Body of pancreas (tissue), 4 donors: ENCODE results near the gene TUFM. TPM values are rescaled to one million over a fixed set of nuclear protein-coding genes. Genes with fewer than 3 reads are reported as not detected.
"Not testable (repeated sequence)": the region's sequence is repeated elsewhere in the genome, so short reads cannot be mapped to it uniquely, and the experiment has no call there.

Source experiments
- ATAC-seq: fragments of 150-250 bp; one replicate; pipeline ENCODE4 v1.9.1; 2016
- DNase-seq, 4 donors: peaks; one replicate each; pipeline ENCODE4 v3.0.0-alpha.2; 2019
- H3K27ac ChIP-seq, 4 donors: fragments of 200-600 bp; sonication (generic); 1 replicate in 3 of 4; 2 replicates in 1 of 4; pipeline versions ENCODE4 v1.5.1 to v1.6.1; 2016 to 2019; ENCODE audit warnings: mild to moderate bottlenecking in 1 of 4, mixed read lengths in 1 of 4, moderate library complexity in 1 of 4
- H3K27me3 ChIP-seq, 2 donors: fragments of 200-600 bp; sonication (generic); one replicate each; pipeline ENCODE4 v1.6.0; 2016; ENCODE audit warnings: mild to moderate bottlenecking in 1 of 2
- H3K36me3 ChIP-seq, 2 donors: fragments of 200-600 bp; sonication (generic); replicated peaks in 1 of 2; 2 replicates each; pipeline ENCODE4 v1.5.1; 2016; ENCODE audit warnings: low read depth in 2 of 2; ENCODE audit not compliant: insufficient read depth in 1 of 2
- H3K4me1 ChIP-seq: fragments of 200-600 bp; sonication (generic); one replicate; pipeline ENCODE4 v1.6.0; 2016
- H3K4me3 ChIP-seq, 2 donors: fragments of 200-600 bp; sonication (generic); 1 replicate in 1 of 2; 2 replicates in 1 of 2; pipeline ENCODE4 v1.5.1; 2016 to 2019
- H3K9me3 ChIP-seq, 3 donors: fragments of 200-600 bp; sonication (generic); 1 replicate in 2 of 3; 2 replicates in 1 of 3; pipeline ENCODE4 v1.5.1; 2016
- POLR2A ChIP-seq, 3 donors: fragments of 450-650 bp; IDR thresholded peaks; one replicate each; pipeline ENCODE4 v1.6.1; 2016; ENCODE audit warnings: antibody characterized with exemption in 3 of 3, mild to moderate bottlenecking in 2 of 3
- WGBS, 2 donors: methylation state at CpG; one replicate each; pipeline ENCODE4 v1.1.5; 2017; 5-methylcytosine and 5-hydroxymethylcytosine counted together
- intact Hi-C: fragments of 100-400 bp; cut with DNase I; formaldehyde crosslinking; loops from one replicate; pipeline ENCODE4 v1.15.1; 2023
- total RNA-seq, 2 donors: library from RNA; depleted of rRNA; stranded (reverse); fragments of >200 nt; gene quantifications; one replicate each; pipeline ENCODE4 v1.1.0, GENCODE V29; 2016
- TF ChIP-seq, protein P1 (sequence below), 7 experiments: fragments of 450-650 bp in 4 of 7; fragments of 200-600 bp in 3 of 7; sonication (generic) in 3 of 7; IDR thresholded peaks; one replicate each; pipeline ENCODE4 v1.5.1; 2016 to 2019; ENCODE audit warnings: antibody characterized with exemption in 7 of 7

TUFM gene
- total RNA-seq, 2 donors from 2014 or later, result 93.4 to 103 TPM

DNA sequence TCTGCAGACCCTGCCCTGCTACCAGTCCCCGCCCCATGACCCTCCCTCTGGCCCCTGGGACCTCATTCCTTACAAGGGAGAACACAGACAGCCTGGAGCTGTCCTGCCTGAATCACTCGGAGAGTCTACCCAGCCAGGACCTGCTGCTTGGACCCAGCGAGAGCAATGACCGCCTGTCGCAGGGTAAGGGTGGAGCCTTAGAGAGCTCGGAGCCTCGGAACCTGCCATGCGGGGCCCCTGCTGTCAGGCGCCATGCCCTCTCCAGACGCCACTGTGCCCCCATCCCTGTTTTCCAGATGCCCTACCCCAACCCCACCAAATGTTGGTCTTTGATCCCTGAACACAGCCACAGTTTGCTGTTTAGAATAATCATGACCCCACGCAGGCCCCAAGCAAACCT, 23.1 kb upstream of the TUFM start:
- Histone ChIP-seq H3K4me3 (no peak overlapping the region), H3K27me3 (no peaks in the 10 kb centered on the region), H3K4me1 (peaks cover 13% of the 10 kb centered on the region), H3K27ac (no peak overlapping the region), H3K36me3 (peaks cover 17 to 20% of the 10 kb centered on the region in 2 donors), H3K9me3 (no peaks in the 10 kb centered on the region)
- DNase-seq (no peak), ATAC-seq (no peak)
- intact Hi-C loops, result no loop called here
- no peak for TF ChIP-seq POLR2A (IDR thresholded peaks at IDR 0.05)
- TF ChIP-seq, protein P1, sequence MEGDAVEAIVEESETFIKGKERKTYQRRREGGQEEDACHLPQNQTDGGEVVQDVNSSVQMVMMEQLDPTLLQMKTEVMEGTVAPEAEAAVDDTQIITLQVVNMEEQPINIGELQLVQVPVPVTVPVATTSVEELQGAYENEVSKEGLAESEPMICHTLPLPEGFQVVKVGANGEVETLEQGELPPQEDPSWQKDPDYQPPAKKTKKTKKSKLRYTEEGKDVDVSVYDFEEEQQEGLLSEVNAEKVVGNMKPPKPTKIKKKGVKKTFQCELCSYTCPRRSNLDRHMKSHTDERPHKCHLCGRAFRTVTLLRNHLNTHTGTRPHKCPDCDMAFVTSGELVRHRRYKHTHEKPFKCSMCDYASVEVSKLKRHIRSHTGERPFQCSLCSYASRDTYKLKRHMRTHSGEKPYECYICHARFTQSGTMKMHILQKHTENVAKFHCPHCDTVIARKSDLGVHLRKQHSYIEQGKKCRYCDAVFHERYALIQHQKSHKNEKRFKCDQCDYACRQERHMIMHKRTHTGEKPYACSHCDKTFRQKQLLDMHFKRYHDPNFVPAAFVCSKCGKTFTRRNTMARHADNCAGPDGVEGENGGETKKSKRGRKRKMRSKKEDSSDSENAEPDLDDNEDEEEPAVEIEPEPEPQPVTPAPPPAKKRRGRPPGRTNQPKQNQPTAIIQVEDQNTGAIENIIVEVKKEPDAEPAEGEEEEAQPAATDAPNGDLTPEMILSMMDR (IDR thresholded peaks at IDR 0.05), result no peak
- 92 to 96% methylated on average over 6 to 11 of the region's 11 CpGs for WGBS, 2 donors

DNA sequence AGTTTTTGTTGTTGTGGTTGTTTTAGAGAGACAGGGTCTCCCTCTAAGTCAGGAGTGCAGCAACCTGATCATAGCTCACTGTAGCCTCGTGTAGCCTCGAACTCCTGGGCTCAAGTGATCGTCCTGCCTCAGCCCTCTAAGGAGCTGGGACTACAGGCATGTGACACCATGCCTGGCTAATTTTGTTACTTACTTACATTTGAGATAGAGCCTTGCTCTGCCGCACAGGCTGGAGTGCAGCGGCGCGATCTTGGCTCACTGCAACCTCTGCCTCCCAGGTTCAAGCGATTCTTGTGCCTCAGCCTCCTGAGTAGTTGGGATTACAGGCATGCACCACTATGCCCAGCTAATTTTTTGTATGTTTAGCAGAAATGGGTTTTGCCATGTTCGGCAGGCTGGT, 21.5 kb upstream of the TUFM start:
- H3K4me3 ChIP-seq, DNase-seq, H3K27me3 ChIP-seq, ATAC-seq, H3K27ac ChIP-seq, H3K9me3 ChIP-seq, intact Hi-C loops: not testable (repeated sequence)
- peaks cover 17 to 20% of the 10 kb centered on the region in 2 donors for H3K36me3 ChIP-seq
- peaks cover 20% of the 10 kb centered on the region for H3K4me1 ChIP-seq
- 89 to 100% methylated on average over 1 to 9 of the region's 9 CpGs for WGBS, 2 donors

DNA sequence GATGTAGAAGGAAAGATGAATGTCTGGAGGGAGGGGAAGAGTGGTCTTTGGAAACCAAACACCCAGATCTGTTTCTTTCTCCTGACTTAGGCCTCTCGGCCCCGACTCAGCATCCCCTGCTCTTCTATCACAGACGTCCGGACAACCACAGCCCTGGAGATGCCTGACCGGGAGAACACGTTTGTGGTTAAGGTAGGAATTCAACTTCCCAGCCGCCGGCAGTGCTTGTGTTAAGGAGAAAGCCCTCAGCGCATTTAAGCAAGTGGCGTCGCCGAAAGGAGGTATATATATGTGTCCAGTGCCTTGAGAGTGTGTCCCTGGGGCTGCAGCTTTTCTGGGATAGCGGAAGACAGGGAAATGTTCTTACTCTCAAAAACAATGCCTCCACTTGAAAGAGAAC, 21.1 kb upstream of the TUFM start:
- no peak overlapping the region for H3K4me3 ChIP-seq
- TF ChIP-seq, protein P1 (IDR thresholded peaks at IDR 0.05), result no peak
- TF ChIP-seq POLR2A (IDR thresholded peaks at IDR 0.05), result no peak
- H3K27me3 ChIP-seq, result no peaks in the 10 kb centered on the region
- intact Hi-C loops, result no loop called here
- peaks cover 17 to 20% of the 10 kb centered on the region in 2 donors for H3K36me3 ChIP-seq
- no peaks in the 10 kb centered on the region for H3K9me3 ChIP-seq
- no peak overlapping the region for H3K27ac ChIP-seq
- ATAC-seq, result no peak
- no peak for DNase-seq
- WGBS, 2 donors, result 82 to 84% methylated on average over 13 of the region's 13 CpGs
- peaks cover 22% of the 10 kb centered on the region for H3K4me1 ChIP-seq

DNA sequence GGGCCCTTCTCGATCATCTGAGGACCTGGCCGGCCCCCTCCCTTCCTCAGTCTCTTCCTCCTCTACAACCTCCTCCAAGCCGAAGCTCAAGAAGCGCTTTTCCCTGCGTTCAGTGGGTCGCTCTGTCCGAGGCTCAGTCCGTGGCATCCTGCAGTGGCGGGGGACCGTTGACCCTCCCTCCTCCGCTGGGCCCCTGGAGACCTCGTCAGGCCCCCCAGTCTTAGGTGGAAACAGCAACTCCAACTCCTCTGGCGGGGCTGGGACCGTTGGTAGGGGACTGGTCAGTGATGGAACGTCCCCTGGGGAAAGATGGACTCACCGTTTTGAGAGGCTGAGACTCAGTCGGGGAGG, 20.3 kb upstream of the TUFM start:
- intact Hi-C loops, result no loop called here
- no peak for DNase-seq
- Histone ChIP-seq H3K36me3 (peaks cover 17 to 20% of the 10 kb centered on the region in 2 donors), H3K27me3 (no peaks in the 10 kb centered on the region), H3K4me3 (no peak overlapping the region), H3K27ac (no peak overlapping the region), H3K4me1 (peaks cover 22% of the 10 kb centered on the region), H3K9me3 (no peaks in the 10 kb centered on the region)
- TF ChIP-seq POLR2A (IDR thresholded peaks at IDR 0.05), result no peak
- TF ChIP-seq, protein P1 (IDR thresholded peaks at IDR 0.05), result no peak
- WGBS, 2 donors, result 80 to 87% methylated on average over 15 of the region's 17 CpGs
- ATAC-seq, result no peak

DNA sequence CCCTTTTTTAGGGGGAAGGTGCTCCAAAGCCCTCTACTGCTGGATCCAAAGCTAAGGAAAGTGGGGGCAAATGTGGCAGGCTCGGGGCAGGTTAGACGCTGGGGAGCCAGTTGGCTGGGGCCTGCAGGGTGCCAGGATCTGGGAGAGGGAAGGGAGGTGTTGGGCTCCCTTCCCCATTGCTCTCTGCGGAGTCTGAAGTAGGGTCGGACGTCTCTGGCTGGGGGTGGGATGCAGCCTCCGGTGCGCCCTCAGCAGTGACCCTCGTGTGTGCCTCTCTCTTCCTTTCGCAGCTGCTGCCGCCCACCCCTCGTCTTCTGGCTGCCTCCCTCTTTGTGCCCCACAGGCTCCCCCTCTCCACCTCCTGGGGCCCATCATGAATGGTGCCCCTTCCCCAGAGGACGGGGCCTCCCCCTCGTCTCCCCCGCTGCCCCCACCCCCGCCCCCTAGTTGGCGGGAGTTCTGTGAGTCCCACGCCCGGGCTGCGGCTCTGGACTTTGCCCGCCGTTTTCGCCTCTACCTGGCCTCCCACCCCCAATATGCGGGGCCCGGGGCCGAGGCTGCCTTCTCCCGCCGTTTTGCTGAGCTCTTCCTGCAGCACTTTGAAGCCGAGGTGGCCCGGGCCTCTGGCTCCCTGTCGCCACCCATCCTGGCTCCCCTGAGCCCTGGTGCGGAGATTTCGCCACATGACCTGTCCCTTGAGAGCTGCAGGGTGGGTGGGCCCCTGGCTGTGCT, 19.7 kb upstream of the TUFM start:
- TF ChIP-seq, protein P1 (IDR thresholded peaks at IDR 0.05), result no peak
- no peak for TF ChIP-seq POLR2A (IDR thresholded peaks at IDR 0.05)
- Histone ChIP-seq H3K4me1 (peaks cover 22% of the 10 kb centered on the region), H3K27ac (no peak overlapping the region), H3K27me3 (no peaks in the 10 kb centered on the region), H3K9me3 (no peaks in the 10 kb centered on the region), H3K4me3 (no peak overlapping the region), H3K36me3 (peaks cover 17 to 20% of the 10 kb centered on the region in 2 donors)
- WGBS, 2 donors, result 60 to 74% methylated on average over 27 to 32 of the region's 32 CpGs
- ATAC-seq (no peak), DNase-seq (no peak)
- intact Hi-C loops, result no loop called here
